Activated naive CD8-positive, alpha-beta T cell (primary cell): ENCODE data around the gene C19orf47.
"Not testable (repeated sequence)": the region's sequence is repeated elsewhere in the genome, so short reads cannot be mapped to it uniquely, and the experiment has no call there.

ENCODE experiments used
- H3K27ac Mint-ChIP-seq: one replicate; pipeline ENCODE4 v1.8.0; 2021; ENCODE audit warnings: mixed read lengths
- H3K27me3 Mint-ChIP-seq: one replicate; pipeline ENCODE4 v1.8.0; 2021; ENCODE audit warnings: mixed read lengths
- H3K36me3 Mint-ChIP-seq: one replicate; pipeline ENCODE4 v1.8.0; 2021; ENCODE audit warnings: mixed read lengths
- H3K4me1 Mint-ChIP-seq: one replicate; pipeline ENCODE4 v1.8.0; 2021; ENCODE audit warnings: low read depth, mixed read lengths
- H3K4me3 Mint-ChIP-seq: one replicate; pipeline ENCODE4 v1.8.0; 2021; ENCODE audit warnings: mild to moderate bottlenecking, mixed read lengths
- H3K9me3 Mint-ChIP-seq: one replicate; pipeline ENCODE4 v1.8.0; 2021; ENCODE audit warnings: low read depth, mixed read lengths

C19orf47 gene

GRCh38 chr19:40341601-40342482 lies 6.4 kb downstream of the C19orf47 start:
- H3K4me1 Mint-ChIP-seq, result peaks cover 14% of the 10 kb centered on the region

DNA sequence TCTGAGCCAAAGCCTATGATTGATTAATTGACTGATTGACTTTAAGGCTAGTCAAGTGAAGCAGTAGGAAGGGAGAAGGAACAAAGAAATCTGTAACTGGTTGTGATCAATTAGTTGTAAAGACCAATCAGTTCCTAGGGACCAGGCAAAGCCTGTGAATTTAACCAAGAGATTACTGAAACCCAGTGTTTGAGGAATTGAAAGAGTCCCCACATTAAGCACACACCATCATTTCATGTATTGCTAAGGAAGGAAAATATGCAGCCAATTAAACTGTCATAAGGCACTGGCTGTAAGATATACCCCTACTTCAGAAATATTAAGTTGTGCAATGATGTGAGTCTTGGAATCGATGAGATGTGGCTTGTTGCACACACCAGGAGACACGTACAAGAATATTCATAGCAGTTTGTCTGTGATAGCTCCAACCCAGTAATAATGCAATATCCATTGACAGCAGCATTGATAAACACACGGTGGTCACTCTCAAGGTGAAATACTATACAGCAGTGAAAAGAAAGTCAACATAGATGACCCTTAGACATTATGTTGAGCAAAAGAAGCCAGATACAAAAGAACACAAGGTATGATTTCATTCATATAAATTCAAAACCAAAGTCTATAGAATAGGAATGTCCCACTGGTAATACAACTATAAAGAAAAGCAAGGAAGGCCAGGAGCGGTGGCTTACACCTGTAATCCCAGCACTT lies 9.0 kb downstream of the C19orf47 start:
- peaks cover 10% of the 10 kb centered on the region for H3K4me1 Mint-ChIP-seq
- no peak overlapping the region for H3K27ac Mint-ChIP-seq
- no peaks in the 10 kb centered on the region for H3K27me3 Mint-ChIP-seq
- no peaks in the 10 kb centered on the region for H3K9me3 Mint-ChIP-seq
- H3K36me3 Mint-ChIP-seq, result peaks cover 7% of the 10 kb centered on the region
- H3K4me3 Mint-ChIP-seq, result no peak overlapping the region

More at GRCh38 chr19:40341601-40342482, 6.4 kb downstream of the C19orf47 start:
- Mint-ChIP-seq H3K9me3 (no peaks in the 10 kb centered on the region), H3K27ac (no peak overlapping the region), H3K4me3 (no peak overlapping the region), H3K27me3 (no peaks in the 10 kb centered on the region), H3K36me3 (peaks cover 7% of the 10 kb centered on the region)

- Mint-ChIP-seq H3K4me3 (no peak overlapping the region), H3K9me3 (no peaks in the 10 kb centered on the region), H3K4me1 (peaks cover 6% of the 10 kb centered on the region), H3K27me3 (no peaks in the 10 kb centered on the region), H3K27ac (no peak overlapping the region), H3K36me3 (peaks cover 12% of the 10 kb centered on the region)
Observed at GRCh38 chr19:40337594-40337993, 10.6 kb downstream of the C19orf47 start.

DNA sequence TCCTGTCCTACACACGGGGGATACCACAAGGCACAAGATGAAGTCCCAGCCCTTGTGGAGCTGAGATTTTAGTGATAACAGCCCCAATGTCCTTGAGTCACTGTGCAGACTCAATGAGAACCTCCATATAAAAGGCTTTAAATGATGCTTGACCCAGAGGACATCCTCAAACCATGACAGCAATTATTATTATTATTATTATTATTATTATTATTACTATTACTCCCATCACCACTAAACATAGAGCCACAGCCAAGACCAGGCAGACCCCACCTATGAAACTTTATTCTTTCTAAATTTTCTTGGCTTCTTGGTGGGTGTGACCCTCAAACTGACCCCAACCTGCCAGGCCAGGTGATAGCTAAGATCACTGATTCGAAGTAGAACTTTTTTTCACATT lies 11.1 kb downstream of the C19orf47 start:
- no peak overlapping the region for H3K4me3 Mint-ChIP-seq
- no peaks in the 10 kb centered on the region for H3K9me3 Mint-ChIP-seq
- peaks cover 3% of the 10 kb centered on the region for H3K4me1 Mint-ChIP-seq
- H3K27me3 Mint-ChIP-seq, result no peaks in the 10 kb centered on the region
- peaks cover 12% of the 10 kb centered on the region for H3K36me3 Mint-ChIP-seq
- no peak overlapping the region for H3K27ac Mint-ChIP-seq

- Mint-ChIP-seq H3K27ac (no peak overlapping the region), H3K9me3 (no peaks in the 10 kb centered on the region)
Observed at GRCh38 chr19:40336601-40336900, 11.6 kb downstream of the C19orf47 start.

GRCh38 chr19:40335855-40336600 lies 12.2 kb downstream of the C19orf47 start:
- peaks cover 12% of the 10 kb centered on the region for H3K36me3 Mint-ChIP-seq
- H3K27ac Mint-ChIP-seq, result no peak overlapping the region
- H3K9me3 Mint-ChIP-seq, result no peaks in the 10 kb centered on the region
- H3K4me3 Mint-ChIP-seq, result no peak overlapping the region
- H3K4me1 Mint-ChIP-seq, result peaks cover 3% of the 10 kb centered on the region
- no peaks in the 10 kb centered on the region for H3K27me3 Mint-ChIP-seq

More at GRCh38 chr19:40336601-40336900, 11.6 kb downstream of the C19orf47 start:
- Mint-ChIP-seq H3K4me1 (peaks cover 3% of the 10 kb centered on the region), H3K27me3 (no peaks in the 10 kb centered on the region), H3K4me3 (no peak overlapping the region), H3K36me3 (peaks cover 12% of the 10 kb centered on the region)

DNA sequence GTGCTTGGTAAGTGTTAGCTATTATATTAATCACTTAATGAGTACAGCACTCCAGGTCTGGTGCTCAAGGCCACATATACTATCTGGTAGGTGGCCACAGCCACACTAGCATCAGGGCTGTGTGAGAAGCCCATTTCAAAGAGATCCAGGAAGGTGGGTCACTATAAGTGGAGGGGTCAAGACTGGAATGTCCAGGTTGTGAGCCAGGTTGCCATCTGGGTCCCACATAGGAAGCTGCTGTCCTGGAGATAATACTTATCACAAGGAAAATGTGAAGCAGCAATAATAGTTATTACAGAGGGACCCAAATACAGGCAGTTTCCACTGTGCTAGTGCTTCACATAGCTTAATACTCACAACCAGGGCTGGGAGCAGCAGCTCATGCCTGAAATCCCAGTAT lies 13.1 kb downstream of the C19orf47 start:
- Mint-ChIP-seq H3K27ac (no peak overlapping the region), H3K9me3 (no peaks in the 10 kb centered on the region), H3K27me3 (no peaks in the 10 kb centered on the region), H3K4me1 (peaks cover 3% of the 10 kb centered on the region), H3K36me3 (peaks cover 12% of the 10 kb centered on the region), H3K4me3 (no peak overlapping the region)

GRCh38 chr19:40333083-40333482 lies 15.1 kb downstream of the C19orf47 start:
- H3K27ac Mint-ChIP-seq, H3K4me1 Mint-ChIP-seq, H3K27me3 Mint-ChIP-seq, H3K9me3 Mint-ChIP-seq, H3K4me3 Mint-ChIP-seq, H3K36me3 Mint-ChIP-seq: not testable (repeated sequence)

- no peaks in the 10 kb centered on the region for H3K4me1 Mint-ChIP-seq
- no peaks in the 10 kb centered on the region for H3K9me3 Mint-ChIP-seq
- no peak overlapping the region for H3K4me3 Mint-ChIP-seq
- H3K36me3 Mint-ChIP-seq, result peaks cover 5% of the 10 kb centered on the region
- H3K27ac Mint-ChIP-seq, result no peak overlapping the region
- no peaks in the 10 kb centered on the region for H3K27me3 Mint-ChIP-seq
Observed at GRCh38 chr19:40332669-40333068, 15.5 kb downstream of the C19orf47 start.

DNA sequence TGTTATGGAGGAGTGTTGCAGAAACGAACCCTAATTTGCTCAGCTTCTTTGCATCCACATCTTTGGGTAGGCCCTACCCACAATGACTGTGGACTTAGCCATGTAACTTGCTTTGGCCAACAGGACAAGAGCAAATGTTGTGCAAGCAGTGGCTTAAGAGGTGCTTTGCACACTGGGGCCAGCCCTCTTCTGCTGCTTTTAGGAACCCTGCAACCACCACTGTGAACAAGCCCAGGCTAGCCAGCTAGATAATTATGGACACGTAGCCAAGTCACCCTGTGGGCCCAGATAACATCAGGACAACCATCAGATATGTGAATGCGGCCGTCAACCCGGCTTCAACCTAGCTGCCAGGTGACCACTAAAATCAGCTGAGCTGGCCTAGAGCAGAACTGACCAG lies 17.1 kb downstream of the C19orf47 start:
- no peaks in the 10 kb centered on the region for H3K4me1 Mint-ChIP-seq
- H3K4me3 Mint-ChIP-seq, result no peak overlapping the region
- H3K27ac Mint-ChIP-seq, result no peak overlapping the region
- H3K9me3 Mint-ChIP-seq, result no peaks in the 10 kb centered on the region
- H3K36me3 Mint-ChIP-seq, result peaks cover 5% of the 10 kb centered on the region
- H3K27me3 Mint-ChIP-seq, result no peaks in the 10 kb centered on the region

GRCh38 chr19:40326201-40326600 lies 22.0 kb downstream of the C19orf47 start:
- Mint-ChIP-seq H3K4me3 (no peak overlapping the region), H3K27ac (no peak overlapping the region), H3K36me3 (peaks cover 3% of the 10 kb centered on the region), H3K4me1 (no peaks in the 10 kb centered on the region), H3K9me3 (no peaks in the 10 kb centered on the region), H3K27me3 (no peaks in the 10 kb centered on the region)

- Mint-ChIP-seq H3K4me1 (no peaks in the 10 kb centered on the region), H3K36me3 (peaks cover 3% of the 10 kb centered on the region), H3K27me3 (no peaks in the 10 kb centered on the region), H3K4me3 (no peak overlapping the region), H3K27ac (no peak overlapping the region), H3K9me3 (no peaks in the 10 kb centered on the region)
Observed at GRCh38 chr19:40323705-40324104, 24.5 kb downstream of the C19orf47 start.

DNA sequence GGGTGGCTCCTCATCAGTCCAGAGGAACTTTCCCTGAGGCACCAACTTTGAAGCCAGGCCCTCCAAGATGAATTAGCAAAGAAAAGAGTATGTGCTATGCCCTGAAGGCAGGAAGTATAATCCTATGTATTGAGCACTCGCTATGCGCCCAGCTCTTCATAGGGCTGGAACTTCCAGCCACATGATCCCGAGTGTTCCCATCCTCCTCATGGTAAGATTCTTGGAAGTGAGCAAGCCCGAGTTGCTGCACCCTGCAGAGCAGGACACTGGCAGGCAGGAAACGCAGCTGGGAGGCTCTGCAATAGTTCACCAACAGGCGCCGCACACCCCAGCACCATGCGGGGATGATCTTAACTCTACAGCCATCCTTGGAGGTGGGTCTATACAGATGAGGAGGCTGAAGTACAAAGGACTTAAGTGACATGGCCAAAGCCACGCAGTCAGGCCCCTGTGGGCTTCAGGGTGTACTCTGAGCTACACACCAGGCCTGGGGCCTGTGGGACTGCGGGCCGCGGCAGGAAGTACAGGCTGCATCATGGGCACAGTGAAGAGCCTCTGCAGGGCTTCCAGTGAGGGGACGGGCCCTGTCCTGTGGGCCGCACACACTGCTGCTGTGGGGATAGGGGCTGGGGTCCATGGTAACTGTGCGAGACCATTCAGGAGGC lies 25.1 kb downstream of the C19orf47 start:
- H3K27ac Mint-ChIP-seq, result no peak overlapping the region
- no peak overlapping the region for H3K4me3 Mint-ChIP-seq
- H3K4me1 Mint-ChIP-seq, result no peaks in the 10 kb centered on the region
- H3K9me3 Mint-ChIP-seq, result no peaks in the 10 kb centered on the region
- no peaks in the 10 kb centered on the region for H3K27me3 Mint-ChIP-seq
- peaks cover 3% of the 10 kb centered on the region for H3K36me3 Mint-ChIP-seq

DNA sequence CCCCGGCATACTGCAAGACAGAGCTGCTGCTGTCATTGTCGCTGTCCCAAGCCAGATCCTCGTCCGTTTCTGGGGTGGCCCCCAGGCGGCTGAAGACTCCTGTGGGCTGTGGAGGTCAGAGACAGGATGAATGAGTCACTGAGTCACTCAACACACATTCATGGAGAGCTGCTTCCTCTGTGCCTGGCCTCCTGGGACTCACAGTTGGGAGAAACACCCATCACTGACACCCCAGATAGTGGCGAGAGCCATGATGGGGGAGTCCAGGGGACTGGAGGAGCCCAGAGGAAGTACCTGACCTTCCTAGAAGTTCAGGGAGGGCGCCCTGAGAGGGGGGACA lies 26.0 kb downstream of the C19orf47 start:
- Mint-ChIP-seq H3K27ac (no peak overlapping the region), H3K9me3 (no peaks in the 10 kb centered on the region), H3K4me1 (no peaks in the 10 kb centered on the region), H3K27me3 (no peaks in the 10 kb centered on the region), H3K4me3 (no peak overlapping the region), H3K36me3 (peaks cover 3% of the 10 kb centered on the region)
